OCI-LY1 (cell line): ENCODE results near the gene PTPN4.
"Not testable (repeated sequence)": the region's sequence is repeated elsewhere in the genome, so short reads cannot be mapped to it uniquely, and the experiment has no call there.

Experiments
- H2AFZ ChIP-seq: fragments of 200-600 bp; sonication (generic), shearing (Covaris generic); 2 replicates; pipeline ENCODE4 v1.6.0; 2014; ENCODE audit warnings: antibody characterized with exemption, mild to moderate bottlenecking, low read length
- H3F3A ChIP-seq: fragments of 200-600 bp; sonication (generic), shearing (Covaris generic); 2 replicates; pipeline ENCODE4 v1.6.0; 2014; ENCODE audit warnings: mild to moderate bottlenecking, antibody characterized with exemption, low read length, moderate library complexity; ENCODE audit not compliant: insufficient read depth
- H3K27ac ChIP-seq: fragments of 200-600 bp; sonication (generic); 2 replicates; pipeline ENCODE4 v1.5.1; 2014; ENCODE audit warnings: low read length, mixed run types, mild to moderate bottlenecking, low read depth; ENCODE audit not compliant: poor library complexity, severe bottlenecking
- H3K27me3 ChIP-seq: fragments of 200-600 bp; sonication (generic); 2 replicates; pipeline ENCODE4 v1.6.0; 2014; ENCODE audit warnings: antibody characterized with exemption, mild to moderate bottlenecking, low read length, moderate library complexity; ENCODE audit not compliant: insufficient read depth
- H3K36me3 ChIP-seq: fragments of 200-600 bp; sonication (generic); 2 replicates; pipeline ENCODE4 v1.6.1; 2014; ENCODE audit warnings: mild to moderate bottlenecking, antibody characterized with exemption, low read length, moderate library complexity, mixed read lengths; ENCODE audit not compliant: insufficient read depth
- H3K4me1 ChIP-seq: fragments of 200-600 bp; sonication (generic); 2 replicates; pipeline ENCODE4 v1.5.1; 2014; ENCODE audit warnings: mild to moderate bottlenecking, low read length, moderate library complexity; ENCODE audit not compliant: insufficient read depth, severe bottlenecking
- H3K4me2 ChIP-seq: fragments of 200-600 bp; sonication (generic), shearing (Covaris generic); 2 replicates; pipeline ENCODE4 v1.6.1; 2014; ENCODE audit warnings: low read length
- H3K4me3 ChIP-seq: fragments of 200-600 bp; sonication (generic); 2 replicates; pipeline ENCODE4 v1.5.1; 2014; ENCODE audit warnings: low read length, low read depth, mild to moderate bottlenecking, mixed read lengths; ENCODE audit not compliant: poor library complexity, severe bottlenecking
- H3K79me2 ChIP-seq: fragments of 200-600 bp; shearing (Covaris generic); 2 replicates; pipeline ENCODE4 v1.6.1; 2016; ENCODE audit warnings: mixed run types, low read length, mixed read lengths; ENCODE audit not compliant: insufficient read depth
- H3K9ac ChIP-seq: fragments of 200-600 bp; sonication (generic), shearing (Covaris generic); 2 replicates; pipeline ENCODE4 v1.6.1; 2014; ENCODE audit warnings: mild to moderate bottlenecking, low read length, mixed read lengths
- H3K9me2 ChIP-seq: fragments of 200-600 bp; sonication (generic), shearing (Covaris generic); 2 replicates; pipeline ENCODE4 v1.6.1; 2014; ENCODE audit warnings: low read depth, mild to moderate bottlenecking, low read length, mixed read lengths
- H3K9me3 ChIP-seq: fragments of 200-600 bp; shearing (Covaris generic); 2 replicates; pipeline ENCODE4 v1.6.1; 2014; ENCODE audit warnings: low read length, mixed read lengths
- H4K20me1 ChIP-seq: fragments of 200-600 bp; sonication (generic), shearing (Covaris generic); 2 replicates; pipeline ENCODE4 v1.6.0; 2016; ENCODE audit warnings: mild to moderate bottlenecking, low read length; ENCODE audit not compliant: insufficient read depth
- CTCF ChIP-seq: fragments of 200-600 bp; sonication (generic), shearing (Covaris generic); IDR thresholded peaks from 2 replicates; pipeline ENCODE4 v1.5.1; 2017; ENCODE audit warnings: mild to moderate bottlenecking, antibody characterized with exemption, low read length, moderate library complexity, mixed read lengths
- EZH2 ChIP-seq: fragments of 200-600 bp; sonication (generic), shearing (Covaris generic); IDR thresholded peaks from 2 replicates; pipeline ENCODE4 v1.8.0; 2017; ENCODE audit warnings: borderline replicate concordance, mixed run types, mild to moderate bottlenecking, antibody characterized with exemption, low read length, moderate library complexity, mixed read lengths

PTPN4 gene

GRCh38 chr2:119982506-119982905 is 222.8 kb downstream of the PTPN4 start:
- no peaks in the 10 kb centered on the region for H3F3A ChIP-seq
- no peak overlapping the region for H2AFZ ChIP-seq
- H3K4me2 ChIP-seq, result no peak overlapping the region
- H3K9me2 ChIP-seq, result no peaks in the 10 kb centered on the region
- peaks cover 10% of the 10 kb centered on the region for H3K4me1 ChIP-seq
- H3K36me3 ChIP-seq, result no peaks in the 10 kb centered on the region
- no peaks in the 10 kb centered on the region for H4K20me1 ChIP-seq
- H3K4me3 ChIP-seq, result no peak overlapping the region
- H3K79me2 ChIP-seq, result no peaks in the 10 kb centered on the region
- no peaks in the 10 kb centered on the region for H3K9me3 ChIP-seq
- H3K27me3 ChIP-seq, result no peaks in the 10 kb centered on the region
- H3K27ac ChIP-seq, result no peak overlapping the region
- H3K9ac ChIP-seq, result no peak overlapping the region
- TF ChIP-seq EZH2 (no peak), CTCF (no peak)

GRCh38 chr2:119983108-119983507 is 223.4 kb downstream of the PTPN4 start:
- Histone ChIP-seq H4K20me1 (no peaks in the 10 kb centered on the region), H3K9ac (no peak overlapping the region), H3K27ac (no peak overlapping the region), H3K4me2 (no peak overlapping the region), H3F3A (no peaks in the 10 kb centered on the region), H2AFZ (no peak overlapping the region), H3K36me3 (no peaks in the 10 kb centered on the region), H3K4me1 (peaks cover 10% of the 10 kb centered on the region), H3K9me2 (no peaks in the 10 kb centered on the region), H3K79me2 (no peaks in the 10 kb centered on the region), H3K27me3 (no peaks in the 10 kb centered on the region), H3K9me3 (no peaks in the 10 kb centered on the region), H3K4me3 (no peak overlapping the region)
- no peak for TF ChIP-seq EZH2

- no peaks in the 10 kb centered on the region for H3K4me1 ChIP-seq
- H3K9me2 ChIP-seq, result no peaks in the 10 kb centered on the region
- H3K79me2 ChIP-seq, result no peaks in the 10 kb centered on the region
- TF ChIP-seq EZH2, result no peak
- no peak for TF ChIP-seq CTCF
- no peak overlapping the region for H2AFZ ChIP-seq
- H3K9me3 ChIP-seq, result no peaks in the 10 kb centered on the region
- H3K36me3 ChIP-seq, result no peaks in the 10 kb centered on the region
- no peaks in the 10 kb centered on the region for H4K20me1 ChIP-seq
- no peak overlapping the region for H3K27ac ChIP-seq
- H3K4me3 ChIP-seq, result no peak overlapping the region
- no peaks in the 10 kb centered on the region for H3F3A ChIP-seq
- H3K9ac ChIP-seq, result no peak overlapping the region
- H3K4me2 ChIP-seq, result no peak overlapping the region
- H3K27me3 ChIP-seq, result no peaks in the 10 kb centered on the region
Observed at GRCh38 chr2:119996148-119996547, 236.4 kb downstream of the PTPN4 start.

GRCh38 chr2:119996896-119997891 is 237.5 kb downstream of the PTPN4 start:
- not testable (repeated sequence) for H3K9me3 ChIP-seq, H3F3A ChIP-seq, H3K9me2 ChIP-seq, H3K27me3 ChIP-seq, H3K4me3 ChIP-seq, H3K9ac ChIP-seq, H3K4me2 ChIP-seq, H3K27ac ChIP-seq, H2AFZ ChIP-seq, H3K36me3 ChIP-seq, H3K4me1 ChIP-seq, H4K20me1 ChIP-seq, H3K79me2 ChIP-seq
